DOHH2 (cell line): ENCODE results near the gene CDKAL1.
"Not testable (repeated sequence)": the region's sequence is repeated elsewhere in the genome, so short reads cannot be mapped to it uniquely, and the experiment has no call there.

Experiments used
- H3F3A ChIP-seq: fragments of 200-600 bp; sonication (generic), shearing (Covaris generic); 2 replicates; pipeline ENCODE4 v1.6.0; 2016; ENCODE audit warnings: antibody characterized with exemption, mild to moderate bottlenecking; ENCODE audit not compliant: control insufficient read depth, insufficient read depth
- H3K27ac ChIP-seq: fragments of 200-600 bp; sonication (generic); 2 replicates; pipeline ENCODE4 v1.5.1; 2014; ENCODE audit warnings: low read depth, mild to moderate bottlenecking, low read length, moderate library complexity
- H3K27me3 ChIP-seq: fragments of 200-600 bp; sonication (generic); 2 replicates; pipeline ENCODE4 v1.6.1; 2014; ENCODE audit warnings: mild to moderate bottlenecking, low read length, mixed read lengths; ENCODE audit not compliant: control insufficient read depth
- H3K36me3 ChIP-seq: fragments of 200-600 bp; sonication (generic); 2 replicates; pipeline ENCODE4 v1.6.1; 2014; ENCODE audit warnings: mild to moderate bottlenecking, low read length, moderate library complexity, mixed read lengths; ENCODE audit not compliant: control insufficient read depth
- H3K4me1 ChIP-seq: fragments of 200-600 bp; sonication (generic); 2 replicates; pipeline ENCODE4 v1.6.1; 2014; ENCODE audit warnings: mild to moderate bottlenecking, low read length, mixed read lengths; ENCODE audit not compliant: control insufficient read depth
- H3K4me2 ChIP-seq: fragments of 200-600 bp; sonication (generic); 2 replicates; pipeline ENCODE4 v1.6.0; 2014; ENCODE audit warnings: mild to moderate bottlenecking, low read length, moderate library complexity
- H3K4me3 ChIP-seq: fragments of 200-600 bp; sonication (generic); 2 replicates; pipeline ENCODE4 v1.5.1; 2014; ENCODE audit warnings: mild to moderate bottlenecking, low read length, mixed read lengths
- H3K79me2 ChIP-seq: fragments of 200-600 bp; sonication (generic); 2 replicates; pipeline ENCODE4 v1.6.1; 2014; ENCODE audit warnings: mild to moderate bottlenecking, low read length, mixed read lengths; ENCODE audit not compliant: control insufficient read depth
- H3K9me2 ChIP-seq: fragments of 200-600 bp; sonication (generic); replicated peaks from 2 replicates; pipeline ENCODE4 v1.6.1; 2014; ENCODE audit warnings: mild to moderate bottlenecking, low read length, mixed read lengths; ENCODE audit not compliant: control insufficient read depth
- H3K9me3 ChIP-seq: fragments of 200-600 bp; sonication (generic); 2 replicates; pipeline ENCODE4 v1.6.1; 2014; ENCODE audit warnings: antibody characterized with exemption, low read length, mixed read lengths; ENCODE audit not compliant: control insufficient read depth, insufficient read depth
- H4K20me1 ChIP-seq: fragments of 200-600 bp; sonication (generic); 2 replicates; pipeline ENCODE4 v1.6.0; 2014; ENCODE audit warnings: low read depth, mild to moderate bottlenecking, antibody characterized with exemption, low read length, moderate library complexity; ENCODE audit not compliant: control insufficient read depth, insufficient read depth
- EZH2phosphoT487 ChIP-seq: fragments of 200-600 bp; sonication (generic); IDR thresholded peaks from 2 replicates; pipeline ENCODE4 v1.6.1; 2017; ENCODE audit warnings: borderline replicate concordance, mild to moderate bottlenecking, antibody characterized with exemption, low read length, moderate library complexity, mixed read lengths
- TF ChIP-seq, protein P1 (sequence below): fragments of 200-600 bp; sonication (generic); IDR thresholded peaks from one replicate; pipeline ENCODE4 v1.5.1; 2014; ENCODE audit warnings: antibody characterized with exemption, mild to moderate bottlenecking, low read depth, low read length; ENCODE audit not compliant: poor library complexity, severe bottlenecking

CDKAL1 gene

DNA sequence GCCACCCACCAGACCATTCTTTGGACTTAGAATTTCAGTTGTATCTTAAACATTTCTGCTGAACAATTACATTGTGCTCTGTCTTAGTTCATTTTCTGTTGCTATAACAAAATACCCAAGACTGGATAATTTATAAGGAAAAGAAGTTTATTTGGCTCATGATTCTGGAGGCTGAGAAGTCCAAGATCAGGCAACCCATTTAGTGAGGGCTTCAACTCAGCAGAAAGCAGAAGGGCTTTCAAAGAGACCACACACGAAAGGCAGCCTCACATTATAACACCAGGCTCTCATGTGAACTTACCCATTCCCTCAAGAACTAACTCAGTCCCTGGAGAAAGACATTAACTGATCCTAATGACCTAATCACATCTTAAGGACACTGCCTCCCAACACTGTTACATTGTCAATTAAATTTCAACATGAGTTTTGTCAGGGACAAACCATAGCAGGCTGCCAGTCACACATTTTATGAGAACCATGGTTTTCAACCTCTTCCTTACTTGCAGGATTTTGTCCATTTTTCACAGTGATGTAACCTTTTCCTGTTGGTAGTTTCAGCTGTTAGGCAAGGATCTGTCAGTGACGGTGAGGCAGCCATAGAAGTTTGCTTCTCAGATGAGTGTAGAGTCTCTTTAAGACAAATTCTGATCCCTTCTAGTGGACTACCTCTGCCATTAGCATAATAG is 659.7 kb downstream of the CDKAL1 start:
- Histone ChIP-seq H3K9me2 (no peaks in the 10 kb centered on the region), H3F3A (no peaks in the 10 kb centered on the region), H3K4me2 (no peak overlapping the region), H3K79me2 (no peaks in the 10 kb centered on the region), H3K4me1 (peaks cover 3% of the 10 kb centered on the region), H3K27ac (no peak overlapping the region), H3K36me3 (no peaks in the 10 kb centered on the region), H4K20me1 (no peaks in the 10 kb centered on the region), H3K27me3 (no peaks in the 10 kb centered on the region), H3K4me3 (no peak overlapping the region), H3K9me3 (no peaks in the 10 kb centered on the region)
- TF ChIP-seq, protein P1, sequence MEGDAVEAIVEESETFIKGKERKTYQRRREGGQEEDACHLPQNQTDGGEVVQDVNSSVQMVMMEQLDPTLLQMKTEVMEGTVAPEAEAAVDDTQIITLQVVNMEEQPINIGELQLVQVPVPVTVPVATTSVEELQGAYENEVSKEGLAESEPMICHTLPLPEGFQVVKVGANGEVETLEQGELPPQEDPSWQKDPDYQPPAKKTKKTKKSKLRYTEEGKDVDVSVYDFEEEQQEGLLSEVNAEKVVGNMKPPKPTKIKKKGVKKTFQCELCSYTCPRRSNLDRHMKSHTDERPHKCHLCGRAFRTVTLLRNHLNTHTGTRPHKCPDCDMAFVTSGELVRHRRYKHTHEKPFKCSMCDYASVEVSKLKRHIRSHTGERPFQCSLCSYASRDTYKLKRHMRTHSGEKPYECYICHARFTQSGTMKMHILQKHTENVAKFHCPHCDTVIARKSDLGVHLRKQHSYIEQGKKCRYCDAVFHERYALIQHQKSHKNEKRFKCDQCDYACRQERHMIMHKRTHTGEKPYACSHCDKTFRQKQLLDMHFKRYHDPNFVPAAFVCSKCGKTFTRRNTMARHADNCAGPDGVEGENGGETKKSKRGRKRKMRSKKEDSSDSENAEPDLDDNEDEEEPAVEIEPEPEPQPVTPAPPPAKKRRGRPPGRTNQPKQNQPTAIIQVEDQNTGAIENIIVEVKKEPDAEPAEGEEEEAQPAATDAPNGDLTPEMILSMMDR, result no peak
- no peak for TF ChIP-seq EZH2phosphoT487

DNA sequence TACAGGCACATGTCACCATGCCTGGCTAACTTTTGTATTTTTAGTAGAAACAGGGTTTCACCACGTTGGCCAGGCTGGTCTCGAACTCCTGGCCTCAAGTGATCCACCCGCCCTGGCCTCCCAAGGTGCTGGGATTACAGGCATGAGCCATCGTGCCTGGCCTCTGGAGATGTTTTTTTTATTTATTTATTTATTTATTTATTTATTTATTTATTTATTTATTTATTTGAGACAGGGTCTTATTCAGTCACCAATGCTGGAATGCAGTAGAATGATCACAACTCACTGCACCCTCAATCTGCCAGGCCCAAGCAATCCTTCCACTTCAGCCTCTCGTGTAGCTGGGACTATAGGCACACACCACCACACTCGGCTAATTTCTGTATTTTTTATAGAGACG is 661.0 kb downstream of the CDKAL1 start:
- H3K27me3 ChIP-seq, H3K9me3 ChIP-seq, H3K4me1 ChIP-seq, H3K79me2 ChIP-seq, H3K27ac ChIP-seq, H3K9me2 ChIP-seq, H4K20me1 ChIP-seq, H3K4me3 ChIP-seq, H3F3A ChIP-seq, H3K36me3 ChIP-seq, H3K4me2 ChIP-seq: not testable (repeated sequence)

DNA sequence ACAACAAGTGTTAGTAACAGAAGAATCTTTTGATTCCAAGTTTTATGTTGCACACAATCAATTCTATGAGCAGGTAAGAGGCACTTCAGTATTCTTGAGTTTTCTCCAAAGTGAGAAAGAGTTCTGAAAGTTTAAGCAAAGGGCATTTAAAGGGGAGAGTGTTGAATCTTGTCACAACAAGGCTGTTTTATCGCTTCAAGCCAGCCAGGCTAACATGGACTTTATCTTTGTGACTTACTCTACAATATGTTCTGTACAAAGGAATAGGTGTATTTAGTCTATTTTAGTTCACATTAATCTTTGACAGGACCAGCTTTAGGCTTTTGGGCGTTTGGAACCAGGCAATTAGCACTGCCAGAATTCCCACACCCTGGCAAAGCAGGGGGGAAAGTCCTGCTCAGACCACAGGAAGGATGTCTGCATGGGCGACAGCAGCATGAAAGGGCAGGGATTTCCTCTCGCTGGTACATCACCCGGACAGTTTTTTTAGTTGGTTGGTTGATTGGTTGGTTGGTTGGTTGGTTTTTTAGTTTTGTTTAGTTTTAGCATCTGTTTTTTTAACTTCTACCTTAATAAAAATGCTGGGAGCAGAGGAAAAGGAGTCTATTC is 663.9 kb downstream of the CDKAL1 start:
- Histone ChIP-seq H3F3A (no peaks in the 10 kb centered on the region), H3K36me3 (no peaks in the 10 kb centered on the region), H3K4me3 (no peak overlapping the region), H3K4me2 (no peak overlapping the region), H3K79me2 (no peaks in the 10 kb centered on the region), H3K4me1 (no peaks in the 10 kb centered on the region), H3K27ac (no peak overlapping the region), H4K20me1 (no peaks in the 10 kb centered on the region), H3K9me2 (no peaks in the 10 kb centered on the region), H3K9me3 (no peaks in the 10 kb centered on the region), H3K27me3 (no peaks in the 10 kb centered on the region)
- TF ChIP-seq EZH2phosphoT487, result no peak
- TF ChIP-seq, protein P1, result no peak

DNA sequence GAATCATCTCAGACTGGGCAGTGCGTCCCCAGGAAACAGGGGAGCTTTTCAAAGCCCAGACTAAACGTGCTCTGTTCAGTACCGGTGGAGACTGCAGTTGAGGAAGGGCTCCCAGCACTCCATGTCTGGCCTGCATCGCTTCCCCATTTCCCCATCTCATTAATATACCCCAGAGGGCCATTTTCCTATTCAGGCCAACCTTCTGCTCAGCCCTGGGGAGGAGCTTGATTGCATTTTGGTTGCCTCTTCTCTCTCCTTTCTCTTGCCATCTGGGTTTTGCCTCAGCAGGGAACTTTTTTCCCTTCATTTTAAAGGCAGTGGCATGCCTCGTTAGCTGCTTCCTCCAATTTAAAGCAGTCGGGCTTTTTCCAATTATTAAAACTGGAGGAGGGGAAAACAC is 665.0 kb downstream of the CDKAL1 start:
- no peak overlapping the region for H3K4me3 ChIP-seq
- no peak overlapping the region for H3K4me2 ChIP-seq
- no peaks in the 10 kb centered on the region for H3K79me2 ChIP-seq
- TF ChIP-seq, protein P1, result no peak
- TF ChIP-seq EZH2phosphoT487, result no peak
- H3K4me1 ChIP-seq, result no peaks in the 10 kb centered on the region
- no peaks in the 10 kb centered on the region for H4K20me1 ChIP-seq
- no peak overlapping the region for H3K27ac ChIP-seq
- no peaks in the 10 kb centered on the region for H3K36me3 ChIP-seq
- no peaks in the 10 kb centered on the region for H3F3A ChIP-seq
- no peaks in the 10 kb centered on the region for H3K9me2 ChIP-seq
- no peaks in the 10 kb centered on the region for H3K9me3 ChIP-seq
- H3K27me3 ChIP-seq, result no peaks in the 10 kb centered on the region
